Umbilical cord (tissue), 2 donors: ENCODE data around the gene FITM1. TPM values are rescaled to one million over a fixed set of nuclear protein-coding genes. Genes with fewer than 3 reads are reported as not detected.

ENCODE experiments used
- DNase-seq: peaks from one replicate; pipeline ENCODE4 v3.0.0-alpha.2; 2015; ENCODE audit warnings: low spot score
- total RNA-seq: library from RNA; depleted of rRNA; stranded (reverse); fragments of >200 nt; gene quantifications from one replicate; pipeline ENCODE4 v1.2.3, GENCODE V29; 2014; ENCODE audit warnings: low replicate concordance; ENCODE audit not compliant: insufficient read depth

Gene FITM1
- total RNA-seq, 1 donor from 2014 or later: 3.6 TPM

DNA sequence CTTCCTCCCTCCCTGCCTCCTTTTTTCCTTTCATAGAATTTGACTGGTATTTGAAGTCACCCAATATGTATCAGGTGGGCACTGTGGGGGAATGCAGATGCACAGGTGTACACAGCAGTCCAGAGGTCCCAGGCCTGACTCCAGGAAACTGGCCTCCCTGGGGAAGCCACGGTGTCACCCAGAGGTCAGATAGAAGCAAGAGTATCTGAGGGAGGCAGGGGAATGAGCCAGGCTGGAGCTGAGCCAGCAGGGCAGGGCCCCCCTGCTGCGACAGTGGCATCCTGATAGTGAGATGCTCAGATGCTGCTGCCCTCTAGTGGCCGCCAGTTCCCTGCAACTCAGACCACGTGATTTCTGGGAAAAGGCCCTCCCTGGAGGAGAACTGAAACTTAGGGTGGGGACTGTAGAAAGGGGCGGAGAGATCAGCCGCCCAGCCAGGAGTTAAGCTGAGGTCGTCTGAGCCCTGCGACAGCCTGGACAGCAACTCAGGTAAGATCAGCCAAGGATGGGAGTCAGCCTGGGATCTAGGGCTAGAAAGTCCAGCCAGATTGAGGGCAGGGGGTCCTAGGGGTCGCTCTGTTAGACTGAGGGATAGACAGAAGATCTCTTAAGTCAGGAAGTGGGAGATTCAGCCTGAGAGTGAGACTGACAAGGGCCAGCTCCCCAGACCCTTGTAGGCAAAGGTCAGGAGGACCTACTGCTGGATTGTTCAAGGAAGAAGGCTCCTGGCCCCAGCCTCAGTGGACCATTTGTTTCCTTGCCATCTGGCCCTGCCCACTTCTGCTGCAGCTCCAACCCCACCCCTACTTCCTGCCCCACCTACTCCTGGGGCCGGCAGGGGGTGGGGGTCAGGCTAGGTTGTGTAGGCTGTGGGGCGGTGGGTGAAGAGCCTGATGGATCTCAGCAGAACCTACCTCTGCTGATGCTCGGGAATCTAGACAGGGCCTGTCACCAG is 30.7 kb downstream of the FITM1 start, which contains the start of gene IRF9:
TSS of gene IRF9 (plus strand) at position 416 of the 955 bp plus-strand sequence. CDS start 880 bp downstream, outside the sequence.
- DNase-seq: peak; percentile 97

- DNase-seq: no peak
Measured at GRCh38 chr14:24162093-24162492, 31.6 kb downstream of the FITM1 start.

GRCh38 chr14:24164518-24164991 is 34.1 kb downstream of the FITM1 start:
- no peak for DNase-seq

DNA sequence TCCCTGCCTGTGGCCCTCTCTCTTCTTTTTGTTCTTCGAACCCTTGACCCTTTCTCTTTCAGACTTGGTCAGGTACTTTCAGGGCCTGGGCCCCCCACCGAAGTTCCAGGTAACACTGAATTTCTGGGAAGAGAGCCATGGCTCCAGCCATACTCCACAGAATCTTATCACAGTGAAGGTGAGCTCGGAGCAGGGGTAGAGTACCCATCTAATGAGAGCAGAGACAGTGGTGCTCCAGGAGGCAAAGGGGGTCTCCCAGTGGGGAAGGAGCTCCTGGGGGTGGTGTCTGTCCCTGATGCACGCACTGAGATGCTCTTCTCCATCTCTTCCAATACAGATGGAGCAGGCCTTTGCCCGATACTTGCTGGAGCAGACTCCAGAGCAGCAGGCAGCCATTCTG is 35.3 kb downstream of the FITM1 start:
- DNase-seq: no peak

GRCh38 chr14:24167469-24168114 is 37.1 kb downstream of the FITM1 start:
- DNase-seq: no peak

GRCh38 chr14:24171422-24172260 is 41.2 kb downstream of the FITM1 start, which contains the start of gene REC8:
TSS of gene REC8 (plus strand) at chr14:24172080. CDS start at chr14:24172553, 473 bp downstream.
- peak; percentile 97 for DNase-seq

DNA sequence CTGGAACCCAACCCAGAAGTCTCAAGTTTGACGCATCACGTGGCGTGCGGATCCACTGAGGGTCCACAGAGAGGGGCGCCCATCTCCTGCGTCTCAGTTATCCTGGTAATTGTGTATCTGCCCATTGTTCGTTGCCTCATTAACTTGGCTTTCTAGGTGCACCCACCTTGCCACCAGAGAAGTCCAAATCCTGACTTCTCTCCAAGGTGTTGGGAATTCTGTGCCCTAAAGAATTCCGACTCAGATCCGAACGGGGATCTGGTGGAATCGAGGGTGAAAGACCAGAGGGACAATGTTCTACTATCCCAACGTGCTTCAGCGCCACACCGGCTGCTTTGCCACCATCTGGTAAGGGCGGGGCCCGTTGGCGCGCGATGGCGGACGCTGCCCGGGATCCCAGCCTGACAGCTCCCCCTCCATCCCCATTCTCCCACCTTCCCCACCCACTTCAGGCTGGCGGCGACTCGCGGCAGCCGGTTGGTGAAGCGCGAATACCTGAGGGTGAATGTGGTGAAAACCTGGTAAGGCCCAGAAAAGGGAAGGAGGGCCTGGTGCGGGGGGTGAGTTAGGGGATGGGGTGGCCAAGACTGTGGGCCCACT is 41.9 kb downstream of the FITM1 start:
- DNase-seq: no peak

DNA sequence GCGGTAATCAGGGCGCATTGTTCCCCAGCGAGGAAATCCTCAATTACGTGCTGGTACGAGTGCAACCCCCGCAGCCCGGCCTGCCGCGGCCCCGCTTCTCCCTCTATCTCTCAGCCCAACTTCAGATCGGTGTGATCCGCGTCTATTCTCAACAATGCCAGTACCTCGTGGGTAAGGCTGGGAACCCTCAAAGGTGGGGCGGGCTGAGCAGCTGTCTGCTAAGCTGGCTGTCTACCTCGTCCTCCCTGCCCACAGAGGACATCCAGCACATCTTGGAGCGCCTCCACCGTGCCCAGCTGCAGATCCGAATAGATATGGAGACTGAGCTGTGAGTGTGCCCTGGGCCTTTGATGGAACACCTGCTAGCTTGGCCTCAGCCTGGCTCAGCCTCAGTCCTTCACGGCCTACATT is 42.4 kb downstream of the FITM1 start:
- DNase-seq: no peak

DNA sequence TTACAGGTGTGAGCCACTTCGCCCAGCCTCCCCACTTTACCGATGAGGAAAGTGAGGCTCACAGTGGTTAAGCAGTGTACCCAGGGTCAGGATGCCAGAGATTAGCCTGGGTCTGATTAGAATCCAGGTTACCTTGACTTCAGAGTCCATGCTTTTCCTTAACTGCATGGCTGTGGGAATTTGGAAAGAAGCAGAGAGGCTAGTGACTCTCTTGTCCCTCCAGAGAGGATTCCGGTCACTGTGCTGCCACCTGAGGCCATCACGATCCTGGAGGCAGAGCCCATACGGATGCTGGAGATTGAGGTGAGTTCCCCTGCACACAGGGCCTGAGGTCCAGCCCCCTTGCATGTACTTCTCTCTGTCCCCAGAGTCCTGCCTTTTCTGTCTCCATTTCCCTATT is 46.1 kb downstream of the FITM1 start:
- no peak for DNase-seq

DNA sequence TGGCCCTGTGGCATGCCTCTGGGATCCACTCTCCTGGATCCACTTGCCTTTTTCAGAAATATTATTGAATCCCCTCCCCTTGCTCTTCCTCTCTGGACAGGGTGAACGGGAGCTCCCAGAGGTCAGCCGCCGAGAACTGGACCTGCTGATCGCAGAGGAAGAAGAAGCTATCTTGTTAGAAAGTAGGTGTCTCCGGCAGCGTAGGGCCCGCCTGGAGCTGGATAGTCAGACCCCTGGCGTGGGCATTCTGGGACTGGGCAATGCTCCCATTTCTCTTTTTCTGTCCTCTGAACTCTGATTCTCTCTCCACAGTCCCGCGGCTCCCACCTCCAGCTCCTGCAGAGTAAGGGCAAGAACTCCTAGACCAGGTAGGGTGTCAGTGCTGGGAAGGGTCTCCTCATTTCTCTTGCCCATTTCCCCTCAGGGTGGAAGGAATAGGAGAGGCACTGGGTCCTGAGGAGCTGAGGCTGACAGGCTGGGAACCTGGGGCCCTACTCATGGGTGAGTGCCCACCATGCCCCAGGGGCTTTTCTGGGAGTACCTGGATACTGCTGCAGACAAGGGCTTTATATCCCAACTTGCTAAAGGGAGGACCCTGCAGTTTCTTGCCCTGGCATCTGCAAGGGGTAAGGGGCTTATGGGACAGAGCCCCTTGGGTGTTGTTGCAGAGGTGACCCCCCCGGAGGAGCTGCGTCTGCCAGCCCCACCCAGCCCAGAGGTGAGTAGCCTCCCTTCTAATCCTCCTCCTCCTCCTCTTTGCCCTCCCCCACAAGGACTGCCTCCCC is 46.8 kb downstream of the FITM1 start:
- DNase-seq: no peak

GRCh38 chr14:24177891-24178290 is 47.4 kb downstream of the FITM1 start:
- no peak for DNase-seq

DNA sequence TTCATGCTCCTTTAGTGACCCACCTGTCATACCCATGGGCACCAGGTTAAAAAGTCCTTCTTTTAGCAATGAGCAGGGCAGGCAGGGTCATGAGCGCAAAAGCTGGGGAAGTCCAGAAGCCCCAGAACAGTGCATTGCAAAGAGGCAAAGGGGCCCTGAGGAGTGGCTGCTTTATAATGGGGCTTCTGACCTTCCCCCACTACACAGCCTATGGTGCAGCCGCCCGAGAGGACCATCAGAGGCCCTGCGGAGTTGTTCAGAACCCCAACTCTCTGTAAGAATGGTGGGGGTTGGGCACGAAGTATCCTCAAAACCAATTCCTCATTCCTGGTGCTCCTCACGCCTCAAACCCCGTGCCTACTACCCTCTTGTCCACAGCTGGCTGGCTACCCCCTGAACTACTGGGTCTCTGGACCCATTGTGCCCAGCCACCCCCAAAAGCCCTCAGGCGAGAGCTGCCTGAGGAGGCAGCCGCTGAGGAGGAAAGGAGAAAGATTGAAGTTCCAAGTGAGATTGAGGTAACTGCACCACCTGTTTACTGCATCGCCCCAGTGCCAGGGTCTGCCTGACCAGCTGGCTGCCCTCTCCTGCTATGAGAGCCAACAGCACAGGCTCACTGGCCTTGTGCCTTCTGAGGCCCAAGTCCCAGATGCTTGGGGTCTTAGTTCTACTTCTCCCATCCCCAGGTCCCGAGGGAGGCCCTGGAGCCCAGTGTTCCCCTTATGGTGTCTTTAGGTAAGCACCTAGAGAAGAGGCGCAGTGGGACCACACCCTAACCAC is 48.1 kb downstream of the FITM1 start:
- DNase-seq: no peak

GRCh38 chr14:24179294-24179960 is 49.0 kb downstream of the FITM1 start:
- no peak for DNase-seq

DNA sequence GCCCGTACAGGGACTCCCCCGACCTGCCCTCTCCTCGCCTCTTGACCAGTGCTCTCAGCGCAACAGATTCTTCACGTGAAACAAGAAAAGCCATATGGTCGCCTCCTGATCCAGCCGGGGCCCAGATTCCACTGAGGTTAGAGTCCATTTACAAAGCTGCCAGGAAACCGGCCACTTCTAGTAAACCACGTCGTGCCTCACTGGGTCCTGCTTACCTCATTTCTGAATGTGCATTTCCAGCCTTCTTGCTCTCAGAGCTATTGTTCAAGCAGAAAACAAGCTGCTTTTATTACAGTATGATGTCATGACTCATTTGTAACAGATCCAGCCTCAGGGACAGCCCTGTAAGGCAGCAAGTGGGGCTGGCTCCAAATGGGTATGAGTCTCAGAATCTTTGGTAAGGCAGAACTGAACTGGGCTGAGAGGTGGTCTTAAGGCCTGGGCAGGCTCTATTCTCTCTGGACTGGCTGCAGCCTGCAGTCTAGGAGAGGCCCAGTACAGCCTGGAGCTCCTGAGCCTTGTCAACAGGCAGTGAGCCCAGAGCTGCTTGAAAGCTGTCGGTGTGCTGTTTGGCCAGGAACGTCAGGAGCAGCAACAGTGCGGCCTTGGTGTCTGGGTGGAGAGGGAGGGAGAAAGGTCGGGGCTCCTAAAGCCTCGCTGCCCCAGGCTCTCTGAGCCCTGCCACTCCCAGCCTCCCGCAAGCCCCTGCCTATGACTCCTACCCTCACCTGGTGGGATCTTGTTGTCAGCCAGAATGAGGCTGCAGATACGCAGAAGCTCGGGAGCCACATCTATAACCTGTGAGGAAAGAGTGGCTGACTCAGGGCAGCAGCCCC is 49.7 kb downstream of the FITM1 start:
- DNase-seq: no peak

GRCh38 chr14:24181371-24182077 is 51.1 kb downstream of the FITM1 start:
- no peak for DNase-seq
